ENCODE measurements around the gene MLLT6. TPM values are rescaled to one million over a fixed set of nuclear protein-coding genes. Genes with fewer than 3 reads are reported as not detected.
A peak's percentile ranks its signal among the peaks of the same experiment; 100 is the strongest.

The MLLT6 gene
- total RNA-seq, 1 donor from 2014 or later, result 70.2 TPM

- H3K4me1 ChIP-seq, result peaks cover 14% of the 10 kb centered on the region
- no peaks in the 10 kb centered on the region for H3K27me3 ChIP-seq
- intact Hi-C loops (cut with DNase I), result loop anchor here (5.0 kb wide), 1 partner anchor 41 kb away; the partner anchor contains the start of gene CISD3
- no peaks in the 10 kb centered on the region for H3K36me3 ChIP-seq
- H3K4me3 ChIP-seq, result no peak overlapping the region
- TF ChIP-seq POLR2AphosphoS5 (IDR thresholded peaks at IDR 0.05; ENCODE audit: insufficient read depth in 1 of 2, low read depth in 1 of 2) (no peak), CTCF (IDR thresholded peaks at IDR 0.05) (no peak), POLR2A (IDR thresholded peaks at IDR 0.05) (no peak)
- H3K27ac ChIP-seq, result no peak overlapping the region
- no peak for DNase-seq (ENCODE audit: extremely low spot score in 2 of 2)
- no peaks in the 10 kb centered on the region for H3K9me3 ChIP-seq
Measured at GRCh38 chr17:38691154-38691553, 13.9 kb upstream of the MLLT6 start.

GRCh38 chr17:38693700-38694329 lies 11.3 kb upstream of the MLLT6 start:
- no peaks in the 10 kb centered on the region for H3K36me3 ChIP-seq
- H3K27ac ChIP-seq, result peak overlapping the region; percentile 73
- DNase-seq (ENCODE audit: extremely low spot score in 2 of 2), result peak in 1 of 2 donors; percentile 92
- TF ChIP-seq CTCF (IDR thresholded peaks at IDR 0.05) (no peak), POLR2AphosphoS5 (IDR thresholded peaks at IDR 0.05; ENCODE audit: insufficient read depth in 1 of 2, low read depth in 1 of 2) (peak; percentile 58 to 78), POLR2A (IDR thresholded peaks at IDR 0.05) (no peak)
- peaks cover 14% of the 10 kb centered on the region for H3K4me1 ChIP-seq
- H3K27me3 ChIP-seq, result no peaks in the 10 kb centered on the region
- intact Hi-C loops (cut with DNase I), result loop anchor here (5.0 kb wide), 1 partner anchor 38 kb away; the partner anchor contains the start of gene CISD3
- no peak overlapping the region for H3K4me3 ChIP-seq
- H3K9me3 ChIP-seq, result no peaks in the 10 kb centered on the region

GRCh38 chr17:38697061-38697820 lies 7.8 kb upstream of the MLLT6 start:
- Histone ChIP-seq H3K4me1 (peaks cover 25% of the 10 kb centered on the region), H3K27me3 (no peaks in the 10 kb centered on the region), H3K27ac (no peak overlapping the region), H3K36me3 (no peaks in the 10 kb centered on the region), H3K4me3 (no peak overlapping the region), H3K9me3 (no peaks in the 10 kb centered on the region)
- intact Hi-C loops (cut with DNase I), result no loop called here
- DNase-seq (ENCODE audit: extremely low spot score in 2 of 2), result no peak
- TF ChIP-seq POLR2A (IDR thresholded peaks at IDR 0.05) (no peak), CTCF (IDR thresholded peaks at IDR 0.05) (no peak), POLR2AphosphoS5 (IDR thresholded peaks at IDR 0.05; ENCODE audit: insufficient read depth in 1 of 2, low read depth in 1 of 2) (no peak)

- Histone ChIP-seq H3K9me3 (no peaks in the 10 kb centered on the region), H3K27me3 (no peaks in the 10 kb centered on the region), H3K36me3 (no peaks in the 10 kb centered on the region), H3K4me3 (no peak overlapping the region), H3K27ac (no peak overlapping the region), H3K4me1 (peaks cover 28% of the 10 kb centered on the region)
- DNase-seq (ENCODE audit: extremely low spot score in 2 of 2), result no peak
- no peak for TF ChIP-seq CTCF (IDR thresholded peaks at IDR 0.05)
- TF ChIP-seq POLR2A (IDR thresholded peaks at IDR 0.05), result no peak
- TF ChIP-seq POLR2AphosphoS5 (IDR thresholded peaks at IDR 0.05; ENCODE audit: insufficient read depth in 1 of 2, low read depth in 1 of 2), result no peak
- intact Hi-C loops (cut with DNase I), result no loop called here
Measured at GRCh38 chr17:38698760-38699159, 6.3 kb upstream of the MLLT6 start.
